ENCODE data around the gene CFTR. TPM values are rescaled to one million over a fixed set of nuclear protein-coding genes. Genes with fewer than 3 reads are reported as not detected.

The CFTR gene
- total RNA-seq, 1 experiment from 2014 or later: not detected

GRCh38 chr7:117581424-117581823 is 101.6 kb downstream of the CFTR start:
- H3K79me2 ChIP-seq (ENCODE audit: insufficient read depth, low read length): no peaks in the 10 kb centered on the region
- no TSS peak for BruUV-seq (replicated peaks)
- intact Hi-C loops (cut with micrococcal nuclease): no loop called here
- H3K27me3 ChIP-seq (ENCODE audit: insufficient read depth, low read length): no peaks in the 10 kb centered on the region
- DNase-seq (ENCODE audit: low read depth, low spot score): no peak
- H3K4me1 ChIP-seq (ENCODE audit: control insufficient read depth in 1 of 2, insufficient read depth in 2 of 2, low read length in 2 of 2): peaks cover 0 to 4% of the 10 kb centered on the region in 2 experiments; a peak in 1 of 4 replicates
- no peaks in the 10 kb centered on the region; the same call in 1 of the 2 replicates for H3K9me2 ChIP-seq (ENCODE audit: insufficient read depth)
- no peak overlapping the region for H3K4me3 ChIP-seq (replicated peaks in 1 of 2; ENCODE audit: low read depth in 1 of 2, low read length in 2 of 2)
- ChIA-PET POLR2A (no interaction called here), RAD21 (ENCODE audit: low non-redundant PET in 1 of 2, low total read pairs in 2 of 2, uncharacterized antibody in 2 of 2, unreplicated experiment in 2 of 2) (no interaction called here), CTCF (no interaction called here)
- H3K36me3 ChIP-seq (ENCODE audit: control insufficient read depth in 1 of 2, insufficient read depth in 2 of 2, low read length in 2 of 2): no peaks in the 10 kb centered on the region
- H2AFZ ChIP-seq (ENCODE audit: low read depth, low read length, poor library complexity, severe bottlenecking): no peak overlapping the region
- H3K27ac ChIP-seq (ENCODE audit: low read depth, low read length): no peak overlapping the region
- ATAC-seq: no peak
- H3K4me2 ChIP-seq (ENCODE audit: low read length): no peak overlapping the region
- no peaks in the 10 kb centered on the region for H3K9me3 ChIP-seq (ENCODE audit: control insufficient read depth in 1 of 2, insufficient read depth in 1 of 2, low read depth in 1 of 2, low read length in 2 of 2)
- no peaks in the 10 kb centered on the region for H4K20me1 ChIP-seq (ENCODE audit: insufficient read depth)
- H3K9ac ChIP-seq (ENCODE audit: low read length): no peak overlapping the region
- TF ChIP-seq, protein P1, sequence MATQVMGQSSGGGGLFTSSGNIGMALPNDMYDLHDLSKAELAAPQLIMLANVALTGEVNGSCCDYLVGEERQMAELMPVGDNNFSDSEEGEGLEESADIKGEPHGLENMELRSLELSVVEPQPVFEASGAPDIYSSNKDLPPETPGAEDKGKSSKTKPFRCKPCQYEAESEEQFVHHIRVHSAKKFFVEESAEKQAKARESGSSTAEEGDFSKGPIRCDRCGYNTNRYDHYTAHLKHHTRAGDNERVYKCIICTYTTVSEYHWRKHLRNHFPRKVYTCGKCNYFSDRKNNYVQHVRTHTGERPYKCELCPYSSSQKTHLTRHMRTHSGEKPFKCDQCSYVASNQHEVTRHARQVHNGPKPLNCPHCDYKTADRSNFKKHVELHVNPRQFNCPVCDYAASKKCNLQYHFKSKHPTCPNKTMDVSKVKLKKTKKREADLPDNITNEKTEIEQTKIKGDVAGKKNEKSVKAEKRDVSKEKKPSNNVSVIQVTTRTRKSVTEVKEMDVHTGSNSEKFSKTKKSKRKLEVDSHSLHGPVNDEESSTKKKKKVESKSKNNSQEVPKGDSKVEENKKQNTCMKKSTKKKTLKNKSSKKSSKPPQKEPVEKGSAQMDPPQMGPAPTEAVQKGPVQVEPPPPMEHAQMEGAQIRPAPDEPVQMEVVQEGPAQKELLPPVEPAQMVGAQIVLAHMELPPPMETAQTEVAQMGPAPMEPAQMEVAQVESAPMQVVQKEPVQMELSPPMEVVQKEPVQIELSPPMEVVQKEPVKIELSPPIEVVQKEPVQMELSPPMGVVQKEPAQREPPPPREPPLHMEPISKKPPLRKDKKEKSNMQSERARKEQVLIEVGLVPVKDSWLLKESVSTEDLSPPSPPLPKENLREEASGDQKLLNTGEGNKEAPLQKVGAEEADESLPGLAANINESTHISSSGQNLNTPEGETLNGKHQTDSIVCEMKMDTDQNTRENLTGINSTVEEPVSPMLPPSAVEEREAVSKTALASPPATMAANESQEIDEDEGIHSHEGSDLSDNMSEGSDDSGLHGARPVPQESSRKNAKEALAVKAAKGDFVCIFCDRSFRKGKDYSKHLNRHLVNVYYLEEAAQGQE (IDR thresholded peaks at IDR 0.05; ENCODE audit: low read depth): no peak
- TF ChIP-seq MAX (IDR thresholded peaks at IDR 0.05) (no peak), SIN3A (IDR thresholded peaks at IDR 0.05; ENCODE audit: low read depth) (no peak), RAD21 (IDR thresholded peaks at IDR 0.05; ENCODE audit: low read depth) (no peak), FOSL1 (IDR thresholded peaks at IDR 0.05; ENCODE audit: low read depth) (no peak), JUND (IDR thresholded peaks at IDR 0.05) (no peak), EZH2phosphoT487 (IDR thresholded peaks at IDR 0.05; ENCODE audit: borderline replicate concordance) (no peak), SP1 (IDR thresholded peaks at IDR 0.05; ENCODE audit: low read depth) (no peak), CTCF (IDR thresholded peaks at IDR 0.05 in 2 of 3, conservative IDR thresholded peaks at IDR 0.05 in 1 of 3; ENCODE audit: borderline replicate concordance in 1 of 3, insufficient read depth in 1 of 3, low read depth in 2 of 3, low read length in 2 of 3) (no peak), POLR2A (IDR thresholded peaks at IDR 0.05; ENCODE audit: borderline replicate concordance, extremely low read depth, insufficient read depth, insufficient read length) (no peak), ATF3 (IDR thresholded peaks at IDR 0.05) (no peak), ZFX (IDR thresholded peaks at IDR 0.05) (no peak), ZNF274 (IDR thresholded peaks at IDR 0.05; ENCODE audit: low read depth, low read length) (no peak), EGR1 (IDR thresholded peaks at IDR 0.05; ENCODE audit: low read depth) (no peak), ELF1 (IDR thresholded peaks at IDR 0.05; ENCODE audit: borderline replicate concordance, low read depth) (no peak), EZH2 (IDR thresholded peaks at IDR 0.05) (no peak), TCF7L2 (IDR thresholded peaks at IDR 0.05; ENCODE audit: borderline replicate concordance, extremely low read depth, insufficient read depth, insufficient read length) (no peak), CEBPB (IDR thresholded peaks at IDR 0.05; ENCODE audit: low read depth) (no peak), ZBTB33 (IDR thresholded peaks at IDR 0.05; ENCODE audit: extremely low read depth, insufficient replicate concordance, low read length) (no peak), SRF (IDR thresholded peaks at IDR 0.05; ENCODE audit: low read depth) (no peak)
